Osteoblast (primary cell): ENCODE results near the gene GH1. TPM values are rescaled to one million over a fixed set of nuclear protein-coding genes. Genes with fewer than 3 reads are reported as not detected.
A peak's percentile ranks its signal among the peaks of the same experiment; 100 is the strongest.

Source experiments
- DNase-seq: peaks from one replicate; pipeline ENCODE4 v3.0.0; 2011; ENCODE audit warnings: low spot score, mixed read lengths; ENCODE audit not compliant: insufficient read length; ENCODE audit errors: missing footprints
- H2AFZ ChIP-seq: 2 replicates; pipeline ENCODE4 v1.6.0; 2011; ENCODE audit warnings: mild to moderate bottlenecking, low read length
- H3K27ac ChIP-seq: 2 replicates; pipeline ENCODE4 v1.5.1; 2011; ENCODE audit warnings: mild to moderate bottlenecking, low read depth, low read length, moderate library complexity
- H3K27me3 ChIP-seq: 2 replicates; pipeline ENCODE4 v1.6.0; 2012; ENCODE audit warnings: mild to moderate bottlenecking, control low read depth, inconsistent platforms, low read length, moderate library complexity; ENCODE audit not compliant: insufficient read depth
- H3K36me3 ChIP-seq: 2 replicates; pipeline ENCODE4 v1.5.1; 2011; ENCODE audit warnings: mild to moderate bottlenecking, low read length, control low read depth, moderate library complexity; ENCODE audit not compliant: insufficient read depth
- H3K4me1 ChIP-seq: 2 replicates; pipeline ENCODE4 v1.5.1; 2011; ENCODE audit warnings: mild to moderate bottlenecking, low read length, control low read depth, moderate library complexity; ENCODE audit not compliant: insufficient read depth
- H3K4me2 ChIP-seq: 2 replicates; pipeline ENCODE4 v1.6.0; 2011; ENCODE audit warnings: mild to moderate bottlenecking, low read length; ENCODE audit not compliant: insufficient read depth
- H3K4me3 ChIP-seq: fragments of 200-600 bp; sonication (generic); 3 replicates; pipeline ENCODE4 v1.5.1; 2012; ENCODE audit warnings: mild to moderate bottlenecking, low read length, inconsistent platforms; ENCODE audit not compliant: insufficient read depth
- H3K79me2 ChIP-seq: 2 replicates; pipeline ENCODE4 v1.6.0; 2012; ENCODE audit warnings: mild to moderate bottlenecking, low read length, control low read depth, inconsistent platforms; ENCODE audit not compliant: insufficient read depth
- H3K9me3 ChIP-seq: 2 replicates; pipeline ENCODE4 v1.5.1; 2011; ENCODE audit warnings: low read depth, low read length, control low read depth
- H4K20me1 ChIP-seq: 2 replicates; pipeline ENCODE4 v1.6.0; 2012; ENCODE audit warnings: mild to moderate bottlenecking, low read length, control low read depth; ENCODE audit not compliant: insufficient read depth
- total RNA-seq: library from RNA; depleted of rRNA; stranded (reverse); fragments of >200 nt; gene quantifications from 2 replicates; pipeline ENCODE4 v1.2.3, GENCODE V29; 2012
- TF ChIP-seq, protein P1 (sequence below): IDR thresholded peaks from 2 replicates; pipeline ENCODE4 v1.5.1; 2011; ENCODE audit warnings: mild to moderate bottlenecking, low read depth, low read length, moderate library complexity; ENCODE audit errors: extremely low read depth

The GH1 gene
- total RNA-seq, 1 donor: not detected

- H4K20me1 ChIP-seq: no peaks in the 10 kb centered on the region
- H3K4me1 ChIP-seq: no peaks in the 10 kb centered on the region
- H3K4me2 ChIP-seq: no peak overlapping the region
- no peaks in the 10 kb centered on the region for H3K9me3 ChIP-seq
- no peaks in the 10 kb centered on the region for H3K27me3 ChIP-seq
- H2AFZ ChIP-seq: no peak overlapping the region
- DNase-seq: no peak
- H3K4me3 ChIP-seq: no peak overlapping the region
- TF ChIP-seq, protein P1, sequence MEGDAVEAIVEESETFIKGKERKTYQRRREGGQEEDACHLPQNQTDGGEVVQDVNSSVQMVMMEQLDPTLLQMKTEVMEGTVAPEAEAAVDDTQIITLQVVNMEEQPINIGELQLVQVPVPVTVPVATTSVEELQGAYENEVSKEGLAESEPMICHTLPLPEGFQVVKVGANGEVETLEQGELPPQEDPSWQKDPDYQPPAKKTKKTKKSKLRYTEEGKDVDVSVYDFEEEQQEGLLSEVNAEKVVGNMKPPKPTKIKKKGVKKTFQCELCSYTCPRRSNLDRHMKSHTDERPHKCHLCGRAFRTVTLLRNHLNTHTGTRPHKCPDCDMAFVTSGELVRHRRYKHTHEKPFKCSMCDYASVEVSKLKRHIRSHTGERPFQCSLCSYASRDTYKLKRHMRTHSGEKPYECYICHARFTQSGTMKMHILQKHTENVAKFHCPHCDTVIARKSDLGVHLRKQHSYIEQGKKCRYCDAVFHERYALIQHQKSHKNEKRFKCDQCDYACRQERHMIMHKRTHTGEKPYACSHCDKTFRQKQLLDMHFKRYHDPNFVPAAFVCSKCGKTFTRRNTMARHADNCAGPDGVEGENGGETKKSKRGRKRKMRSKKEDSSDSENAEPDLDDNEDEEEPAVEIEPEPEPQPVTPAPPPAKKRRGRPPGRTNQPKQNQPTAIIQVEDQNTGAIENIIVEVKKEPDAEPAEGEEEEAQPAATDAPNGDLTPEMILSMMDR: no peak
- no peak overlapping the region for H3K27ac ChIP-seq
- no peaks in the 10 kb centered on the region for H3K36me3 ChIP-seq
- H3K79me2 ChIP-seq: no peaks in the 10 kb centered on the region
Observed at GRCh38 chr17:63944736-63945499, 26.3 kb upstream of the GH1 start.

DNA sequence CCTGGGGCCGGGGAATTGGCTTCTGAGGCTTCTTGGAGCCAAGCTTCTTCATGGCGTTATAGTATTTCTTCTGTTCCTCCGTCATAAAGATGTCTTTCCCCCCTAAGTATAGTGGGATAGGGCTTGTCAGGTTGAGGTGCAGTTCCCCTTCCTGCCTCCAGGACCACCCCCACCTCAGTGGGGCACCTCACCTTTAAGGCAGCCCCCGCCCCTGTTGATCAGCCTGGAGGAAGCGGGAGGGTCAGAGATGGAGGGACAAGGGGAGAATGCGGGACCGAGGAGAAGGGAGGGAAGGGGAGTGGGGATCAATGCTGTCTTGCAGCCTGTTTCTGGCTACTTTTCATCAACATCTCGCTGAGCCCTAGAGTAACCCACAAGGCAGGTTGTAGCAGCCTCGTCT is 25.1 kb upstream of the GH1 start:
- no peak for DNase-seq
- Histone ChIP-seq H3K4me1 (no peaks in the 10 kb centered on the region), H3K36me3 (no peaks in the 10 kb centered on the region), H3K27ac (no peak overlapping the region), H3K79me2 (no peaks in the 10 kb centered on the region), H2AFZ (no peak overlapping the region), H3K4me3 (no peak overlapping the region), H3K9me3 (no peaks in the 10 kb centered on the region), H3K27me3 (no peaks in the 10 kb centered on the region), H3K4me2 (no peak overlapping the region), H4K20me1 (no peaks in the 10 kb centered on the region)
- TF ChIP-seq, protein P1: no peak

DNA sequence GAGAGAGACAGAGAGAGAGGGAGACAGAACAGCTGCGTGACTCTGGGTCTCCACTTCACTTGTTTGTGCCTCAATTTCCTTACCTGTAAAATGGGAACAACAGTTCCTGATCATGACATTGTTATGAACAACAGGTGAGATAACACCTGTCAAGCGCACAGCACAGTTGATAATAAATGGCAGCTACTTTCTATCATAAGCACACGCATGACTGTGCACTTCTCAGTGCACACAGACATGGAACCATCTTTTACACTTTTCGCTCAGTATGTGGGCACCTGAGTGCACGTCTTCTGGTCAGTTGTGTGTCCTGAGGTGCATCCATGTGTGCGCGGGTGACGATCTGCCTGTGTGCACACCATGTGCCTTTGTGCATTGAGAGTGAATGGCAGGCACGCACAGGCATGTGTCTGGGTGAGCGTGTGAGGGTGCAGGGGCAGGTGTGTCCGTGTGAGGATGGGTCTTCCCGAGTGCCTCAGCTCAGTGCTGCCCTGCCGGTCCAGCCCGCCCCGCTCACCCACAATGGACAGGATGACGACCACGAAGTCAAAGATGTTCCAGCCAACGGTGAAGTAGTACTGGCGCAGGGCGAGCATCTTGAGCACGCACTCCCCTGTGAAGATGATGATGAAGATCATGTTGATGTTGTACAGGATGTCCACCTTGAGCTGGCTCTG is 23.8 kb upstream of the GH1 start:
- H3K4me3 ChIP-seq: no peak overlapping the region
- no peaks in the 10 kb centered on the region for H4K20me1 ChIP-seq
- H3K4me2 ChIP-seq: no peak overlapping the region
- DNase-seq: peak; percentile 85
- no peak overlapping the region for H2AFZ ChIP-seq
- TF ChIP-seq, protein P1: no peak
- H3K36me3 ChIP-seq: no peaks in the 10 kb centered on the region
- H3K9me3 ChIP-seq: no peaks in the 10 kb centered on the region
- H3K4me1 ChIP-seq: no peaks in the 10 kb centered on the region
- H3K79me2 ChIP-seq: no peaks in the 10 kb centered on the region
- H3K27me3 ChIP-seq: no peaks in the 10 kb centered on the region
- no peak overlapping the region for H3K27ac ChIP-seq

DNA sequence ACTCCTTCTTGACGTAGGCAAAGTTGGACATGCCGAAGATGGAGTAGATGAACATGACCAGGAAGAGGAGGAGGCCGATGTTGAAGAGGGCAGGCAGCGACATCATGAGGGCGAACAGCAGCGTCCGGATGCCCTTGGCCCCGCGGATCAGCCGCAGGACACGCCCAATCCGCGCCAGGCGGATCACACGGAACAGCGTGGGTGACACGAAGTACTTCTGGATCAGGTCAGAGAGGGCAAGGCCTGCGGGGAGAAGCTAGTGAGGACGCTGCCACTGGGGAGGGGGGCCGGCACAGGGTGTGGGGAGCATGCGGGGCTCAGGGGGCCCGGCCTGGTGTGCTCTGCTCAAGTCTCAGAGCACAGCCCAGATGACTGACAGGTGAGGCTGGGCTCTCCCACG is 23.1 kb upstream of the GH1 start:
- Histone ChIP-seq H3K79me2 (no peaks in the 10 kb centered on the region), H3K4me2 (no peak overlapping the region), H3K4me3 (no peak overlapping the region), H3K36me3 (no peaks in the 10 kb centered on the region), H3K27ac (no peak overlapping the region), H3K27me3 (no peaks in the 10 kb centered on the region), H4K20me1 (no peaks in the 10 kb centered on the region), H3K9me3 (no peaks in the 10 kb centered on the region), H2AFZ (no peak overlapping the region), H3K4me1 (no peaks in the 10 kb centered on the region)
- peak; percentile 68 for DNase-seq
- TF ChIP-seq, protein P1: no peak
